ENCODE results near the gene LIN28B.

The LIN28B gene

GRCh38 chr6:104958178-104959025 is 1.5 kb downstream of the LIN28B start:
- Histone ChIP-seq H3K36me3 (ENCODE audit: control insufficient read depth in 1 of 2, insufficient read depth in 2 of 2, low read length in 2 of 2) (peaks cover 0 to 3% of the 10 kb centered on the region in 2 experiments), H3K4me1 (ENCODE audit: control insufficient read depth in 1 of 2, insufficient read depth in 2 of 2, low read length in 2 of 2) (no peaks in the 10 kb centered on the region), H3K9me3 (ENCODE audit: insufficient read depth, low read depth, low read length) (no peaks in the 10 kb centered on the region), H3K4me3 (ENCODE audit: low read depth, low read length) (peak overlapping the region; percentile 59), H2BK12ac (ENCODE audit: low read length) (no peak overlapping the region), H3K79me1 (ENCODE audit: low read length) (peaks cover 18% of the 10 kb centered on the region), H4K12ac (ENCODE audit: low read depth, low read length) (no peak overlapping the region), H4K91ac (ENCODE audit: low read depth, low read length) (peak overlapping the region; percentile 47), H2AFZ (ENCODE audit: insufficient read depth, low read length, poor library complexity) (no peak overlapping the region), H3K4me2 (ENCODE audit: low read length) (peak overlapping the region; percentile 67), H4K8ac (ENCODE audit: low read depth, low read length) (peak overlapping the region; percentile 54), H3K9ac (ENCODE audit: low read length) (peak overlapping the region; percentile 65), H3K79me2 (ENCODE audit: control insufficient read depth, insufficient read depth, low read length, poor library complexity) (peaks cover 4% of the 10 kb centered on the region), H2BK120ac (ENCODE audit: insufficient read depth, low read length, poor library complexity) (peak overlapping the region; percentile 11), H2BK5ac (ENCODE audit: low read depth, low read length, poor library complexity) (peak overlapping the region; percentile 89), H3K14ac (ENCODE audit: low read length) (no peak overlapping the region), H2AK5ac (ENCODE audit: low read length) (no peak overlapping the region), H3K27ac (ENCODE audit: low read depth, low read length) (peak overlapping the region; percentile 93), H3K27me3 (ENCODE audit: insufficient read depth, low read length) (no peaks in the 10 kb centered on the region), H3K23ac (ENCODE audit: low read length) (no peak overlapping the region), H3K18ac (ENCODE audit: low read length) (no peak overlapping the region), H3K4ac (ENCODE audit: low read depth, low read length) (peak overlapping the region; percentile 33)
- DNase-seq = peak in 1 of 2 donors; percentile 34
- WGBS (ENCODE audit: extremely low coverage, insufficient coverage, insufficient read length) = no CpG with 5 or more reads among the region's 19 CpGs

- H2BK12ac ChIP-seq (ENCODE audit: low read length) = no peak overlapping the region
- no peak overlapping the region for H2BK5ac ChIP-seq (ENCODE audit: low read depth, low read length, poor library complexity)
- no peaks in the 10 kb centered on the region for H3K4me1 ChIP-seq (ENCODE audit: control insufficient read depth in 1 of 2, insufficient read depth in 2 of 2, low read length in 2 of 2)
- no peak overlapping the region for H3K14ac ChIP-seq (ENCODE audit: low read length)
- H4K8ac ChIP-seq (ENCODE audit: low read depth, low read length) = no peak overlapping the region
- no peak overlapping the region for H3K9ac ChIP-seq (ENCODE audit: low read length)
- H4K91ac ChIP-seq (ENCODE audit: low read depth, low read length) = no peak overlapping the region
- no peak overlapping the region for H3K4me3 ChIP-seq (ENCODE audit: low read depth, low read length)
- H3K23ac ChIP-seq (ENCODE audit: low read length) = no peak overlapping the region
- H3K36me3 ChIP-seq (ENCODE audit: control insufficient read depth in 1 of 2, insufficient read depth in 2 of 2, low read length in 2 of 2) = peaks cover 0 to 3% of the 10 kb centered on the region in 2 experiments
- H2BK120ac ChIP-seq (ENCODE audit: insufficient read depth, low read length, poor library complexity) = no peak overlapping the region
- H2AFZ ChIP-seq (ENCODE audit: insufficient read depth, low read length, poor library complexity) = no peak overlapping the region
- no peak overlapping the region for H4K12ac ChIP-seq (ENCODE audit: low read depth, low read length)
- H3K18ac ChIP-seq (ENCODE audit: low read length) = no peak overlapping the region
- no peak overlapping the region for H2AK5ac ChIP-seq (ENCODE audit: low read length)
- H3K27ac ChIP-seq (ENCODE audit: low read depth, low read length) = no peak overlapping the region
- no CpG with 5 or more reads among the region's 3 CpGs for WGBS (ENCODE audit: extremely low coverage, insufficient coverage, insufficient read length)
- peaks cover 4% of the 10 kb centered on the region for H3K79me2 ChIP-seq (ENCODE audit: control insufficient read depth, insufficient read depth, low read length, poor library complexity)
- H3K9me3 ChIP-seq (ENCODE audit: insufficient read depth, low read depth, low read length) = no peaks in the 10 kb centered on the region
- H3K79me1 ChIP-seq (ENCODE audit: low read length) = peaks cover 18% of the 10 kb centered on the region
- no peak overlapping the region for H3K4ac ChIP-seq (ENCODE audit: low read depth, low read length)
- DNase-seq = no peak
- H3K27me3 ChIP-seq (ENCODE audit: insufficient read depth, low read length) = no peaks in the 10 kb centered on the region
- H3K4me2 ChIP-seq (ENCODE audit: low read length) = peak overlapping the region; percentile 67
Observed at GRCh38 chr6:104959026-104959858, 2.3 kb downstream of the LIN28B start.

GRCh38 chr6:104969108-104969507 is 12.2 kb downstream of the LIN28B start:
- Histone ChIP-seq H4K91ac (ENCODE audit: low read depth, low read length) (no peak overlapping the region), H3K4me3 (ENCODE audit: low read depth, low read length) (no peak overlapping the region), H3K79me1 (ENCODE audit: low read length) (no peaks in the 10 kb centered on the region), H3K4ac (ENCODE audit: low read depth, low read length) (no peak overlapping the region), H2AK5ac (ENCODE audit: low read length) (no peak overlapping the region), H2BK12ac (ENCODE audit: low read length) (no peak overlapping the region), H3K4me2 (ENCODE audit: low read length) (no peak overlapping the region), H3K18ac (ENCODE audit: low read length) (no peak overlapping the region), H3K9me3 (ENCODE audit: insufficient read depth, low read depth, low read length) (no peaks in the 10 kb centered on the region), H3K4me1 (ENCODE audit: control insufficient read depth in 1 of 2, insufficient read depth in 2 of 2, low read length in 2 of 2) (peaks cover 0 to 2% of the 10 kb centered on the region in 2 experiments), H3K27ac (ENCODE audit: low read depth, low read length) (no peak overlapping the region), H3K23ac (ENCODE audit: low read length) (no peak overlapping the region), H3K14ac (ENCODE audit: low read length) (no peak overlapping the region), H4K12ac (ENCODE audit: low read depth, low read length) (no peak overlapping the region), H2AFZ (ENCODE audit: insufficient read depth, low read length, poor library complexity) (no peak overlapping the region), H3K36me3 (ENCODE audit: control insufficient read depth in 1 of 2, insufficient read depth in 2 of 2, low read length in 2 of 2) (peaks cover 0 to 3% of the 10 kb centered on the region in 2 experiments), H4K8ac (ENCODE audit: low read depth, low read length) (no peak overlapping the region), H3K79me2 (ENCODE audit: control insufficient read depth, insufficient read depth, low read length, poor library complexity) (no peaks in the 10 kb centered on the region), H3K9ac (ENCODE audit: low read length) (no peak overlapping the region), H2BK120ac (ENCODE audit: insufficient read depth, low read length, poor library complexity) (no peak overlapping the region), H3K27me3 (ENCODE audit: insufficient read depth, low read length) (no peaks in the 10 kb centered on the region), H2BK5ac (ENCODE audit: low read depth, low read length, poor library complexity) (no peak overlapping the region)
- DNase-seq = no peak
- WGBS (ENCODE audit: extremely low coverage, insufficient coverage, insufficient read length) = no CpG with 5 or more reads among the region's 2 CpGs

- Histone ChIP-seq H3K14ac (ENCODE audit: low read length) (no peak overlapping the region), H3K36me3 (ENCODE audit: control insufficient read depth in 1 of 2, insufficient read depth in 2 of 2, low read length in 2 of 2) (peaks cover 0 to 3% of the 10 kb centered on the region in 2 experiments), H3K9me3 (ENCODE audit: insufficient read depth, low read depth, low read length) (no peaks in the 10 kb centered on the region), H3K79me1 (ENCODE audit: low read length) (no peaks in the 10 kb centered on the region), H3K27ac (ENCODE audit: low read depth, low read length) (no peak overlapping the region), H2AK5ac (ENCODE audit: low read length) (no peak overlapping the region), H4K91ac (ENCODE audit: low read depth, low read length) (no peak overlapping the region), H2BK120ac (ENCODE audit: insufficient read depth, low read length, poor library complexity) (no peak overlapping the region), H3K4me2 (ENCODE audit: low read length) (no peak overlapping the region), H3K4me1 (ENCODE audit: control insufficient read depth in 1 of 2, insufficient read depth in 2 of 2, low read length in 2 of 2) (peaks cover 0 to 2% of the 10 kb centered on the region in 2 experiments), H3K79me2 (ENCODE audit: control insufficient read depth, insufficient read depth, low read length, poor library complexity) (no peaks in the 10 kb centered on the region), H3K4me3 (ENCODE audit: low read depth, low read length) (no peak overlapping the region), H3K9ac (ENCODE audit: low read length) (no peak overlapping the region), H2AFZ (ENCODE audit: insufficient read depth, low read length, poor library complexity) (no peak overlapping the region), H3K27me3 (ENCODE audit: insufficient read depth, low read length) (no peaks in the 10 kb centered on the region), H4K12ac (ENCODE audit: low read depth, low read length) (no peak overlapping the region), H3K18ac (ENCODE audit: low read length) (no peak overlapping the region), H4K8ac (ENCODE audit: low read depth, low read length) (no peak overlapping the region), H2BK12ac (ENCODE audit: low read length) (no peak overlapping the region), H3K4ac (ENCODE audit: low read depth, low read length) (no peak overlapping the region), H2BK5ac (ENCODE audit: low read depth, low read length, poor library complexity) (no peak overlapping the region), H3K23ac (ENCODE audit: low read length) (no peak overlapping the region)
- no peak for DNase-seq
- WGBS (ENCODE audit: extremely low coverage, insufficient coverage, insufficient read length) = no CpG with 5 or more reads among the region's 2 CpGs
Observed at GRCh38 chr6:104969785-104970581, 13.1 kb downstream of the LIN28B start.
